HG03565 (cell line): ENCODE data around the gene USP14.
A peak's percentile ranks its signal among the peaks of the same experiment; 100 is the strongest.
"Not testable (repeated sequence)": the region's sequence is repeated elsewhere in the genome, so short reads cannot be mapped to it uniquely, and the experiment has no call there.

Experiments used
- ATAC-seq: cut with Tn5 transposase; IDR thresholded peaks from one replicate; pipeline ENCODE4 v1.9.1; 2021; ENCODE audit warnings: mild to moderate bottlenecking, moderate library complexity; ENCODE audit not compliant: unreplicated experiment

Gene USP14

DNA sequence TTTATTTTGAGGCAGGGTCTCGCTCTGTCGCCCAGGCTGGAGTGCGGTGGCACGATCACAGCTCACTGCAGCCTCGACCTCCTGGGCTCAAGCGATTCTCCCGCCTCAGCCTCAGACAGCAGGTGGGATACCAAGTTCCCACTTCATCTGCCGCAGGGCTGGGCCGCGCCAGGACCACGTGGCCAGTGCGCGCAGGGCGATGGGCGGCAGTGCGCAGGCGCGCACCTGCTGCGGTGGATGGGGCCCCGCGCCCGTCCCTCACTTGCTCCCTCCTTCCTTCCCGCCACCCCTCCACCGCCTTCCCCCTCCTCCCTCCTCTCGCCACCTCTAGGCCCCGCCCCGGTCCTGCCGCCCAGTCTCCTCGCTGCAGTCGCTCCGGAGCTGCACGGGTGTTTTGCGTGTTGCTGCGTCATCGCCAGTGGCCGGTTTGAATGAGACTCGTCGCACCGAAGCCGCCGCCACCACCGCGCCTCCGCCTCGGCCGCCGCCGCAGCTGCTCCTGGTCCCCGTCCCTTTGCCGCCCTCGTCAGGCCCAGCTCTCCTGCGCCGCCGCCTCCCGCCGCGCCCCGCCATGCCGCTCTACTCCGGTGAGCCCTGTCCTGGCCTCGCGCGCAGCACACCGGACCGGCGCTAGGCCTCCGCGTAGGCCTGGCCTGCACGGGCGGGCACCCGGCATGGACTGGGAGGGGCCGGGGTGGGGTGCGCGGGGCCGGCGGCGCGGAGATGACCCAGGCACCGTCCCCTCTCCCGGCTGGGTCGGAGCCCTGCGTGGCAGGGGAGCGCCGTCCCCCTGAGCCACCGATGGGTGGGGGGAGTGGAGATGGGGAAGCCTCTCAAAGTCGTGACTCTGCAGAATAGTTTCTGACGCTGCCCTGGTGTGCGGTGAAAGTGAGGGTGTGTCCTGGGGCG, at the start of gene USP14:
Gene USP14 (plus strand): TSS at position 430 of the 909 bp plus-strand sequence. CDS start 142 bp downstream, at position 572.
- peak; percentile 84 for ATAC-seq

DNA sequence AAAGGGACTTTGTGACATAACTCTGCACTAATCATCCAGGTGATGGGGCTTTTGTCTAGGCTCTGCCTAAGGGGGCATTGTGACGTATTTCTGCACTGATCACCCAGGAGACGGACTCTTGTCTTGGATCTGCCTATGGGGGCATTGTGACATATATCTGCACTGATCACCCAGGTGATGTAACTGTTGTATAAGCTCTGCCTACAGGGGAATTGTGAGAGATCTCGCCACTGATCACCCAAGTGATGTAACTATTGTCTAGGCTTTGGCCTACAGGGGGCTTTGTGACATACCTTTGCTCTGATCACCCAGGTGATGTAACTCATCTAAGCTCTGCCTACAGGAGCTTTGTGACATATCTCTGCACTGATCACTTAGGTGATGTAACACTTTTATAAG, 49.7 kb upstream of the USP14 start:
- peak; percentile 2 for ATAC-seq

DNA sequence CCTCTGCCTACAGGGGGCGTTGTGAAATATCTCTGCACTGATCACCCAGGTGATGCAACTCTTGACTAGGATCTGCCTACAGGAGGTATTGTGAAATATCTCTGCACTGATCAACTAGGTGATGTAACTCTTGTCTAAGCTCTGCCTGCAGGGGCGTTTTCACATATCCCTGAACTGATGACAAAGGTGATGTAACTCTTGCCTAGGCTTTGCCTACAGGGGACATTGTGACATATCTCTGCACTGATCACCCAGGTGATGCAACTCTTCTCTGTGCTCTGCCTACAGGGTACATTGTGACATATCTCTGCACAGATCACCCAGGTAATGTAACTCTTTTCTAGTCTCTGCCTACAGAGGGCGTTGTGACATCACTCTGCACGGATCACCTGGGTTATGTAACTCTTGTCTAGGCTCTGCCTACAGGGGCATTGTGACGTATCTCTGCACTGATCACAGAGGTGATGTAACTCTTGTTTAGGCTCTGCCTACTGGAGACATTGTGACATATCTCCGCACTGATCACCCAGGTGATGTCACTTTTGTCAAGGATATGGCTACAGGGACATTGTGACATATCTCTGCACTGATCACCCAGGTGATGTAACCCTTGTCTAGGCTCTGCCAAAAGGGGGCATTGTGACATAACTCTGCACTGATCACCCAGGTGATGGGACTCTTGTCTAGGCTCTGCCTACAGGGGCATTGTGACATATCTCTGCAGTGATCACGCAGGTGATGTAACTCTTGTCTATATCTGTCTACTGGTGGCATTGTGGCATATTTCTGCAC, 49.0 kb upstream of the USP14 start:
- not testable (repeated sequence) for ATAC-seq

DNA sequence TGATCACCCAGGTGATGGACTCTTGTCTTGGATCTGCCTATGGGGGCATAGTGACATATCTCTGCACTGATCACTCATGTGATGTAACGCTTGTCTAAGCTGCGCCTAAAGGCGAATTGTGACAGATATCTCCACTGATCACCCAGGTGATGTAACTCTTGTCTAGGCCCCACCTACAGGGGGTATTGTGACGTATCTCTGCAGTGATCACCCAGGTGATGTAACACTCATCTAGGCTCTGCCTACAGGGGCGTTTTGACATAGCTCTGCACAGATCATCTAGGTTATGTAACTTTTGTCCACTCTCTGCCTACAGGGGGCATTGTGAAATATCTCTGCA, 48.5 kb upstream of the USP14 start:
- not testable (repeated sequence) for ATAC-seq

DNA sequence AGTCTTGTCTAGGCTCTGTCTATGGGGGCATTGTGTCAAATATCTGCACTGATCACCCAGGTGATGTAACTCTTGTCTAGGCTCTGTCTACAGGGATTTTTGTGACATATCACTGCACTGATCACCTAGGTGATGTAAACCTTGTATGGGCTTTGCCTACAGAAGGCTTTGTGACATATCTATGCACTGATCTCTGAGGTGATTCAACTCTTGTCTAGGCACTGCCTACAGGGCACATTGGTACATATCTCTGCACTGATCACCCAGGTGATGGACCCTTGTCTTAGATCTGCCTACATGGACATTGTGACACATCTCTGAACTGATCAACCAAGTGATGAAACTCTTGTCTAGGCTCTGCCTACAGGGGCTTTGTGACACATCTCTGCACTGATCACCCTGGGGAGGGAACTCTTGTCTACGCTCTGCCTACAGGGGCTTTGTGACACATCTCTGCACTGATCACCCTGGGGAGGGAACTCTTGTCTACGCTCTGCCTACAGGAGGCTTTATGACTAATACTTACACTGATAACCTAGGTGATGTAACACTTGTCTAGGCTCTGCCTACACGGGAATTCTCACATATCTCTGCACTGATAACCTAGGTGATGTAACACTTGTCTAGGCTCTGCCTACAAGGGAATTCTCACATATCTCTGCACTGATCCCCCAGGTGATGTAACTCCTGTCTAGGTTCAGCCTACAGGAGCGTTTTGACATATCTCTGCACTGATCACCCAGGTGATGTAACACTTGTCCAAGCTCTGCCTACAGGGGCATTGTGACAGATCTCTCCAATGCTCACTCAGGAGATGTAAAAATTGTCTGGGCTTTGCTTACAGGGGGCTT, 47.8 kb upstream of the USP14 start:
- ATAC-seq, result not testable (repeated sequence)

DNA sequence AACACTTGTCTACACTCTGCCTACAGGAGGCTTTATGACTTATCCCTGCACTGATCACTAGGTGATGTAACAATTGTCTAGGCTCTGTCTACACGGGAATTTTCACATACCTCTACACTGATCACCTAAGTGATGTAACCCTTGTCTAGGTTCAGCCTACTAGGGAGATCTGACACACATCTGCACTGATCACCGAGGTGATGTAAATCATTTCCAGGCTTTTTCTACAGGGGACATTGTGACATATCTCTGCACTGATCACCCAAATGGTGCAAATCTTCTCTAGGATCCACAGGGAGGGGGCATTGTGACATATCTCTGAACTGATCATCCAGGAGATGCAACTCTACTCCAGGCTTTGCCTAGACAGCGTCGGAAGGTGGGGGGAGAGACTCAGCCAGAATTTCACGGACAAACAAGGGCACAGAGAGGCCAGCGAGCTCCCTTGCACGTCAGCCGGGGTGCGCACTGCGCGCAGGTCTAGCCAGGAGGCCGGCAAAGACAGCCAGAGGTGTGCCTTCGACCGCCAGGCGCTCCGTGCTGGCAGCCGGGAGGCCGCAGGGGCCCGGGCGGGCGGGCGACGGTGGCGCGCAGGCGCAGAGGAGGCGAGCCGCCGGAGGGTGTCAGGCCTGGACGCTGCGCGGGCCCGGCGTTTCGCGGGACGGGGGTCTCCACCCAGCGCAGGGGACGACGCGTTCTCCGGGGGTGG, 46.9 kb upstream of the USP14 start:
- ATAC-seq, result peak; percentile 24

DNA sequence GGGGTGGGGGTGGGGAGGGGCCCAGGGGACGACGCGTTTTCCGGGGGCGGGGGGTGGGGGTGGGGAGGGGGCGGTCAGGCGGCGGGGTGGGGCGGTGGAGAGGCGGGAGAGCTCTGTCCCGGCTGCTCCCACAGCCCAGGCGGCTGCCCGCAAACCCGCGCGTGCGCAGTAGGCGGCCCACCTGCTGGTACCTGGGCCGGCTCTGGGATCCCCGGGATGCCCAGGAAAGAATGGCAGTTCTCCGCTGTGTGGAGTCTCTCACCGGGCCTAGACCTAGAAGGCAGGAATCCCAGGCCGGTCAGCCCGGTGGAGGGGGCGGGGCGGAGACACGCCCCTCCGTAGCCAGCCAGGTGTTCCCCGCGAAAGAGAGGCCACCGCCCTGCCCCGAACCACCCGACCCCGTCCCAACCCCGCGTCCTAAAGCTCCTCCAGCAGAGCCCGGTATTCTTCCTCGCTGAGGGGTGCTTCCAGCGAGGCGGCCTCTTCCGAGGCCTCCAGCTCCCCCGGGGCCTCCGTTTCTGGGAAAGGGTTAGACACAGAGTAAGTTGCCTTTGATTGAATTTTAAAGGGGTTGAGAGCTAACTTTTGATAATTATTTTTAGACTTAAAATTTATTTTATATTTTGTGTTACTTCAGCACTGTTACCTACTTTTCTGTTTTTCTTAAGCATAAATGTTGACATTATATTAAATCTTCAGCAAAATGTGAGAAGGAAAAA, 46.2 kb upstream of the USP14 start:
- not testable (repeated sequence) for ATAC-seq

DNA sequence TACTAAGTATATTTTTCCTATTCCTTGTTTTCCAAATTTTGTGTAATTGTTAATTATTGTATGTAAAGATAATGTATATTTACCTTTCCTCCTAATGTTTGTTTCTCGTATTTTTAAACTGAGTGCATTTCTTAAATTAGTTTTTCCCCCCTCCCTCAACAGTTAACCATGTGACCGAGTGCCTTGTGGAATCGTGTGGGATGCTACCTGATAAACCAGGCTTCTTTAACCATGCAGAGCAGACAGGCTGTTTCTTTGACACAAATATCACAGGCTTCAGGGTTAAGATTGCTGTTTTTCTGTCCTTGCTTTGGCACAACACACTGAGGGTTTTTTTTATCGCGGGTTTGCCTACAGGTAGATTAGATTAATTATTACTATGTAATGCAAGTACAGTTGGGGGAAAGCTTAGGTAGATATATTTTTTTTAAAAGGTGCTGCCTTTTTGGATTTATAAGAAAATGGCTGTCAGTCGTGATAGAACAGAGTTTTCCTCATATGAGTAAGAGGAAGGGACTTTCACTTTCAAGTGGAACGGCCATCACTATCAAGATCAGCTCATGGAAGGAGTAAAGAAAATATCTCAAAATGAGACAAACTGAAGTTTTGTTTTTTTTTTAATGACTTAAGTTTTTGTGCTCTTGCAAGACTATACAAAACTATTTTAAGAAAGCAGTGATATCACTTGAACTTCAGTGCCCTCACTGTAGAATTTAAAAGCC, 37.7 kb upstream of the USP14 start:
- not testable (repeated sequence) for ATAC-seq

DNA sequence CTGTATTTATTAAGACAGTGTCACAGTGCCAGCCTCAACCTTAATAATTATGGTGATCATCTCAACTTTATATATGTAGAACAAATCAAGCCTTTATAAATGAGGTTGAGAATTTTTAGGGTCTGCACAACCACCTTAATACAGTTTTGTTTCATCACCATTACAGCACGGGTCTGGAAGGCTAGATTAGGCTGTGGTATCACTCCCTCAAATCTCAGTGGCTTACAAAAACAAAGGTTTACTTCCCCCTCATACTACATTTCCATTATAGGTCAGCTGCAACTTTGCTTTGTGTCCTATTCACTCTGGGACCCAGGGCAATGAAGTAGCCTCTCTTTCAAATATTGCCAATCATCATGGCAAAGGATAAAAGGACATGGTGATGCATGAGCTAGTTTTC, 23.3 kb upstream of the USP14 start:
- ATAC-seq, result no peak

DNA sequence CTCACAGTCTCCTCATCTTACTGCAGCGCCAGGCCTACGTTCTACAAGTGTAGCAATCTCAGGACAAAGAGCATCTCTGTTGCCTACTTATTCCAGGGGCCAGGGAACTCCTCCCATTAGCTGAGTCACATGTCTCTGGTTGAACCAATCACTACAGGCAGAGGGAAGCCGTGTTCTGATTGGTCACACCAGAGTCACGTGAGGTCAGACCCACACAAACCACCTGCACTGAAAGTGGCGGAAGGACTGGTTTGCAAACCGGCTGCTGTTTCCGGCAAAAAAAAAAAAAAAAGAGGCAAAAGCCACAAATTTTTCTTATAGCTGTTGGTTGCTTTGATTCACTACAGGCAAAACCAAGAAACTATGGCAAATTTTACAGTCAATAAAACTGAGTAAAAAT, 21.9 kb upstream of the USP14 start:
- ATAC-seq, result no peak

DNA sequence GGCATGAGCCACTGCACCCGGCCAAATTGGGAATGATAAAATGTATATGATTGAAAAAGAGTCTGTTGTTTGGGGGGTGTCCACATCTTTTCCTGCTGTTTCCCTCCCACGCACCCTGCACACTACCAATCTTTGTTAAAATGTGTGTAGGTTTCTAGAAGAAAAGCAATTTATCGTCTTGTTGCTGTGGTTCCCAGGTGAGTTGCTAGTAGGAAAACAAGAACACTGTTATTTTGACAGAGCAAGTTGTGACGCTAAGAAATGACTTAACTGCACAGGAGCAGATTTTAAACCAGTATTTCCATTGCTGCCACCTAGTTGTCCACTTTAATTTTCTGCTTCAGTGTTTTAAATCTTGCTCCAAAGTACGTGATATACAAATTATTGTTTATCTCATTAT, 21.0 kb upstream of the USP14 start:
- ATAC-seq, result no peak

DNA sequence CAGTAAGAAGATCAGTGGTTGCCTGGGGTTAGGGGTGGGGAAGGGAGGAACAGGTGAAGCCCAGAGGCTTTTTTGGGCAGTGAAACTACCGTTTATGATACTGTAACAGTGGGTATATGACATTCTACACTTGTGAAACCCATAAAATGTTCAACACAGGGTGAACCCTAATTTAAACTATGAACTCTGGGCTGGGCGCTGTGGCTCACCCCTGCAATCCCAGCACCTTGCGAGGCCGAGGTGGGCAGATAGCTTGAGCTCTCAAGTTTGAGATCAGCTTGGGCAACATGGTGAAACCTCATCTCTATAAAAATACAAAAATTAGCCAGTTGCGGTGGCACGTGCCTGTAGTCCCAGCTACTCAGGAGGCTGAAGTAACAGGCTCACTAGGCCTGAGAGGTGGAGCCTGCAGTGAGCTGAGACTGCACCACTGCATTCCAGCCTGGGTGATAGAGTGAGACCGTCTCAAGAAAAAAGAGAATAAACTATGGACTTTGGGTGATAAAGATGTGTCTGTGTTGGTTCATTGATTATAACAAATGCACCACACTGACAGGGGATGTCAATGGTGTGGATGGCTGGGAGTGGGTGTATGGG, 17.6 kb upstream of the USP14 start:
- ATAC-seq, result no peak

DNA sequence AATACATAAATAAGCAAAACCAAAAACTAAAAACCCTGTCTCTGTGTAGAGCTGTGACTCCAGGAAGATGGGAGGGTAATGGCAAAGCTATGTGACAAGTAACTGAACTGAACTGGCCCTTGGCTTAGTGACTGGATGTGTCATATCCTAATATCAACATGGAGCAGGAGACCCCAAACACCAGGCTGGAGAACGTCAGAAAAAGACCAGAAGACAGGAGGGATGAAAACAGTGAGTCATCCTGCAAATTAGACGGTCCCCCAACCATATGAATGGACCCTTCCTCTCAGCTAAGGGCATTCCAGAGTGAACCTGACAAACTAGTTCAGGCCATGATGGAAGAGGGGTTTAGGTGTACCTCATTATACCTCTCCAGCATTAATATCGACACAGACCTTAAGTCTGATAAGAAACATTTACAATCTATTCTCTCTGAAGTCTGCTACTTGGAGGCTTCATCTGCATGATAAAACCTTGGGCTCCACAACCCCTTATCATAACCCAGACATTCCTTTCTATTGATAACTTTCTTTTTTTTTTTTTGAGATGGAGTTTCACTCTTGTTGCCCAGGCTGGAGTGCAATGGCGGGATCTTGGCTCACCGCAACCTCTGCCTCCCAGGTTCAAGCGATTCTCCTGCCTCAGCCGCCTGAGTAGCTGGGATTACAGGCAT, 15.6 kb upstream of the USP14 start:
- ATAC-seq, result not testable (repeated sequence)

DNA sequence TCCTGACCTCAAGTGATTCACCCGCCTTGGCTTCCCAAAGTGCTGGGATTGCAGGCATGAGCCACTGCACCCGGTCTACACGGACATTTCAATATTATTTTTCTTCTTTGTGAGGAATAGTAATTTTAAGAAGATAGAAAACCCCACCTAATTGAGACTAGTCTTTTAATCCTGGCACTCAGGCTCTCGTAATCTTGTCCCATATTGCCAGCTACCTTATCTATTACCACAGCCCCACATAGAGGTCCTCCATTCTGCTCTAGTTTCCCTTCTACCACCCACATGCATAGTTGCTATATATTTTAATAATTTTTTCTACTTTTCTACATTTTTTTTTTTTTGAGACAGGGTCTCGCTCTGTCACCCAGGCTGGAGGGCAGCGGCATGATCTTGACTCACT, 9.5 kb upstream of the USP14 start:
- no peak for ATAC-seq

DNA sequence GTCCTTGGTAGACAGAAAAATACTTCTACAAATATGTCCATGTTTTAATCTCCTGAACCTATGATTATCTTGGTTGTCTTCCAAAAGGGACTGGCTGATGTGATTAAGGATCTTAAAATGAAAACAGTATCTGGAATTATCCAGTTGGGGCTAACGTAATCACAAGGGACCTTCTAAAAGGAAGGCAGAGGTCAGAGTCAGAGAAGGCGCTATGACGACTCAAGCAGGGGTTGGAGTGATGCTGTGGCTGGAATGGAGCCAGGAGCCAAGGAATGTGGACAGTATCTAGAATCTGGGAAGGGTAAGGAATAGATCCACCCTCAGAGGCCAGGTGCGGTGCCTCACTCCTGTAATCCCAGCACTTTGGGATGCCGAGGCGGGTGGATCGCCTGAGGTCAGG, 4.2 kb upstream of the USP14 start:
- no peak for ATAC-seq

DNA sequence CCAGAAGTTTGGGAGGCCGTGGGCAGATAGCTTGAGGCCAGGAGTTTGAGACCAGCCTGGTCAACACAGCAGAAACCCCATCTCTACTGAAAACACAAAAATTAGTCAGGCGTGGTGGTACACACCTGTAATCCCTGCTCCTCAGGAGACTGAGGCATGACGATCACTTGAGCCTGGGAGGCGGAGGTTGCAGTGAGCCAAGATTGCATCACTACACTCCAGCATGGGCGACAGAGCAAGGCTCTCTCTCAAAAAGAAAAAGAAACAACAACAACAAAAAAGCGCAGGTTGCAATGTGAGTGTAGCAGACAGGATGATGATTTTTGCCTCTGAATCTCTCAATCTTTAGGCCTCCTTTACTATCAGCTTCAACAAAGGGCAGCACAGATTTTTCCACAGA, 2.7 kb upstream of the USP14 start:
- no peak for ATAC-seq

DNA sequence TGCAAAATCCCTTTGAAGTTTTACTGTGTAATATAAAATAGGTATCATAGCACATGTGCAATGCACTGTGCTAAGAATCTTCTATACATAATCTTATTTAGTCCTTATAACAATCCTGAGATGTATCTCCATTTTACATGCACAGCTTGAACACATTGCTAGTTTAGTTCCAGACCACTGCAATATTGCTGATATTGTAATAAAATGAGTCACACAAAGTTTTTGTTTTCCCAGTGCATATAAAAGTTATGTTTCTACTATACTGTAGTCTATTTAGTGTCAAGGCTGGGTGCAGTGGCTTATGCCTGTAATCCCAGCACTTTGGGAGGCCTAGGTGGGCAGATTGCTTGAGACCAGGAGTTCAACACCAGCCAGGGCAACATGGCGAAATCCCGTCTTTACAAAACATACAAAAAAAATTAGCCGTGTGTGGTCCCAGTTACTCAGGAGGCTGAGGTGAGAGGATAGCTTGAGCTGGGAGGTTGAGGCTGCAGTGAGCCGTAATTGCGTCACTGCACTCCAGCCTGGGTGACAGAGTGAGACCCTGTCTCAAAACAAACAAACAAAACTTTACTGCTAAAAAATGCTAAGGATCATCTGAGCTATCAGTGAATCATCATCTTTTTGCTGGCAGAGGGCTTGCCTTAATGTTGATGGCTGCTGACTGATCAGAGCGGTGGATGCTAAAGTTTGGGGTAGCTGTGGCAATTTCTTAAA, 1.7 kb upstream of the USP14 start:
- ATAC-seq, result no peak
